Astrocyte of the cerebellum (primary cell): Measurements from ENCODE around the gene PXYLP1.
A peak's percentile ranks its signal among the peaks of the same experiment; 100 is the strongest.

Experiments
- DNase-seq: peaks from one replicate; pipeline ENCODE4 v3.0.0-alpha.2; 2011; ENCODE audit warnings: low read depth
- H3K4me3 ChIP-seq: 2 replicates; pipeline ENCODE4 v1.5.1; 2011; ENCODE audit warnings: mild to moderate bottlenecking, low read depth, low read length, moderate library complexity
- in situ Hi-C: cut with HindIII; loops from 2 replicates; pipeline ENCODE4 v1.10.0; 2017; ENCODE audit warnings: low sequenced_read_pairs
- TF ChIP-seq, protein P1 (sequence below): IDR thresholded peaks from 2 replicates; pipeline ENCODE4 v1.5.1; 2012; ENCODE audit warnings: low read length, low read depth, moderate library complexity, mild to moderate bottlenecking; ENCODE audit errors: missing control alignments

The PXYLP1 gene

DNA sequence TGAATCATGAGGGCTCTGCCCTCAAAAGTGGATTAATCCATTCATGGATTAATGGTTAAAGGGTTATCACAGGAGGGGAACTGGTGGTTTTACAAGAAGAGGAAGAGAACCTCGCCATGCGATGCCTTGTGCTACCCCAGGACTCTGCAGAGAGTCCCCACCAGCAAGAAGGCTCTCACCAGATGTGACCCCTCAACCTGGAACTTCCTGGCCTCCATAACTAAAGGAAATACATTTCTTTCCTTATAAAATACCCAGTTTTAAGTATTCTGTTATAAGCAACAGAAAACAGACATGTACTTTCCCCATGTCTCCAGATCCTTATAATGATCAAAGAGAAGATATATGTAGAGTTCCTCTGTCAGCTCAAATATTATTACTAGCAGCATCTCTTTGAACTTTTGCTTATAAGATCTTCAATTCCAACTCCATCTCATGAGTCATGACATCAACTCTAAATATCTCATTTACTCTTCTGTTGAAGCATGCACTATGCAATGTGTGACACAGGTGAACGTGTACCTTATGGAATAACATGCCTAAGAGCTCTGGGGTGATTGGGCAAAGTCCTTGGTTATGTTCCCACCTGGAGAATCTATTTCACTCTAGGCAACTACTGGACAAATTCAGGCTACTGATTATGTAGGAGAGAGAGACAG is 99.2 kb downstream of the PXYLP1 start:
- DNase-seq: no peak
- TF ChIP-seq, protein P1, sequence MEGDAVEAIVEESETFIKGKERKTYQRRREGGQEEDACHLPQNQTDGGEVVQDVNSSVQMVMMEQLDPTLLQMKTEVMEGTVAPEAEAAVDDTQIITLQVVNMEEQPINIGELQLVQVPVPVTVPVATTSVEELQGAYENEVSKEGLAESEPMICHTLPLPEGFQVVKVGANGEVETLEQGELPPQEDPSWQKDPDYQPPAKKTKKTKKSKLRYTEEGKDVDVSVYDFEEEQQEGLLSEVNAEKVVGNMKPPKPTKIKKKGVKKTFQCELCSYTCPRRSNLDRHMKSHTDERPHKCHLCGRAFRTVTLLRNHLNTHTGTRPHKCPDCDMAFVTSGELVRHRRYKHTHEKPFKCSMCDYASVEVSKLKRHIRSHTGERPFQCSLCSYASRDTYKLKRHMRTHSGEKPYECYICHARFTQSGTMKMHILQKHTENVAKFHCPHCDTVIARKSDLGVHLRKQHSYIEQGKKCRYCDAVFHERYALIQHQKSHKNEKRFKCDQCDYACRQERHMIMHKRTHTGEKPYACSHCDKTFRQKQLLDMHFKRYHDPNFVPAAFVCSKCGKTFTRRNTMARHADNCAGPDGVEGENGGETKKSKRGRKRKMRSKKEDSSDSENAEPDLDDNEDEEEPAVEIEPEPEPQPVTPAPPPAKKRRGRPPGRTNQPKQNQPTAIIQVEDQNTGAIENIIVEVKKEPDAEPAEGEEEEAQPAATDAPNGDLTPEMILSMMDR: no peak
- no peak overlapping the region for H3K4me3 ChIP-seq
- in situ Hi-C loops: no loop called here

DNA sequence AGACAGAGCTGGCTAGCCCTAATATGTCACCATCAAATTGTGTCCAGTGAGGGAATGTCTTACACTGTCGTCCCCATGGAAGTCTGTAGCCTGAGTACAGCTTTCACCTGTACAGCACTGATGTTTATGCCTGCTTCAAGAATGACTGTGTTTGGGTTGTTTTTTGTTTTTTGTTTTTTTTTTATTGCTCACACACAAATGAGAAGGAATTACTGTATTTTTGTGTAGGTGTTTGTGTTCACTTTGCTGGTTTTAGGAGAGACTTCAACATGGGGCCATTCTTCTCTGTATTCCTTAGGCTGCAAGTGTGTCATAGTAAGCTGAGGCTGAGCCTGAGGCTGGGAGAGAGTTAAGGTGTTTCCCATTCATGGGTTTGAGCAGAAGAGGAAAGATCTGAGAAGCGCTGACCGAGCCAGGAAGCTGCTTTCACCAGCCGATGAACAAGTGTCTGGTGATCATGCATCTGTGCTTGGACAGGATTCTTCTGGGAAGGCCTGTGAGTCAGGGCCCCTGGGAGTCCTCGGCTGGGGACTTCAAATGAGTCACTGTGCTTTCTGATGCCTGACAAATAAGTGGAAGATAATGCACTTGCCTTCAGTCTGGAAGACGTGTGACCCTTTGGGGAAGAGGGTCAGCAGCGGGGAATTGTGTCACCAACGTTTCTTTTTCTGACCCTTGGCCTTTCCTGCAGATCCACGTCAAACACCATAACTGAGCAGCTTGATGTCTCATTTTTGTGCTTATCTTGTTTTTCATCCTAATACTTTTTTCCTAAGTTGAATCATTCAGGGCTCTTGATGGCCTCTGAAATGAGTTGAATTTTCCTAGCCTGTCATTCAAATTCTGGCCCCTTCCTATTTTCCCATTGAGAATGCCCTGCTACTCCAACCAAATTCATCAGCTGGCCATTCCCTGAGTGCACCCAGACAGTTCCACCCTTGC is 100.0 kb downstream of the PXYLP1 start:
- peak; percentile 52 for DNase-seq
- H3K4me3 ChIP-seq: no peak overlapping the region
- TF ChIP-seq, protein P1: no peak
- in situ Hi-C loops: no loop called here

DNA sequence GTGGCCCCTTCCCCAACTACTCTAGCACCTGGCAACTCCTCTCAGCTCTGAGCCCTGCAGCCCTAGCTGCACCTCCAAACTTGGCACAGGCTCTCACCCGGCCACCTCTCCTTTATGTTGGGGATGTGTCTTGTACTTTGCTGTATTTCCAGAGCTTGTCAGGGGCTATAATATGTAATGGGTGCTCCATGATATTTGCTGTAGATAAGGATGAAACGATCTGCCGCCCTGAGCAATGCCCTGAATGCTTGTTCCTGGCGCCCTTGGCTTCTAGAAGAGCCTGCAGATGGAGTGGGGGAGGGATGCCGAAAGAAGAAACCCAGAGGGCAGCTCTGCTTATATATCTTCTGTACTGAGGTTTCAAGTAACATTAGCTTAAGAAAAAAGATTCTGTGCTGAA is 100.8 kb downstream of the PXYLP1 start:
- in situ Hi-C loops: no loop called here
- no peak for DNase-seq
- no peak overlapping the region for H3K4me3 ChIP-seq
- TF ChIP-seq, protein P1: no peak

DNA sequence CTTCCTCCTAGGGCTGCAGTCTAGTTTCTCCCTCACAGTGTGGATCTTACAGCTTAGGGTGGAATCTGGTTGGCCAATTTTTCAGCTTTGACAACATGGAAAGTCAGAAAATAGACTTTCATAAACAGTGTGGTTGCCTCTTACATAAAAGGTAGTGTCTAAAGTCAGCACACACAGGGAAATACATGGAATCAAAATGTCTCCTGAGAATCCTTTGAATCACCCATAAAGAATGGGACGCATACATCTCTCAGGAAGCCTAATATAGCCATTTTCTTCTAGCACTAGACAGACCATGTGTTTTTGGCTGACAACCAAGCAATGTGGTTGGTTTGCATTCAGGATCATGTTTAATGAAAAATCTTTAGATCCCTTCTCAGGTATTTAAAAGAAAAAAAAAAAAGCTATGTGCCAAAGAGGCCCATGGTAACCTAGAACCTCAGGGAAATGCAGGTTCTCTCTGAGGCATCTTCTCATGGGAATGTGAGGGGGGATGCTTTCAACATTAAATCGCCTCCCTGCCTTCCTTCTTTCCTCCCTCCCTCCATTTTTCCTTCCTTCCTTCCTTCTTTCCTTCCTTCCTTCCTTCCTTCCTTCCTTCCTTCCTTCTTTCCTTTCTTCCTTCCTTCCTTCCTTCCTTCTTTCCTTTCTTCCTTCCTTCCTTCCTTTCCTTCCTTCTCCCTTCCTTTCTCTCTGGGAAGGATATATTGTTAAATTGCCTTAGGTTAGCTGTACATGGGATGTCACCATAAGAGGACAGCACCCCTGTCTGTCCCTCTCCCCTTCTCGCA is 102.4 kb downstream of the PXYLP1 start:
- H3K4me3 ChIP-seq: no peak overlapping the region
- in situ Hi-C loops: no loop called here
- DNase-seq: no peak
- TF ChIP-seq, protein P1: no peak

DNA sequence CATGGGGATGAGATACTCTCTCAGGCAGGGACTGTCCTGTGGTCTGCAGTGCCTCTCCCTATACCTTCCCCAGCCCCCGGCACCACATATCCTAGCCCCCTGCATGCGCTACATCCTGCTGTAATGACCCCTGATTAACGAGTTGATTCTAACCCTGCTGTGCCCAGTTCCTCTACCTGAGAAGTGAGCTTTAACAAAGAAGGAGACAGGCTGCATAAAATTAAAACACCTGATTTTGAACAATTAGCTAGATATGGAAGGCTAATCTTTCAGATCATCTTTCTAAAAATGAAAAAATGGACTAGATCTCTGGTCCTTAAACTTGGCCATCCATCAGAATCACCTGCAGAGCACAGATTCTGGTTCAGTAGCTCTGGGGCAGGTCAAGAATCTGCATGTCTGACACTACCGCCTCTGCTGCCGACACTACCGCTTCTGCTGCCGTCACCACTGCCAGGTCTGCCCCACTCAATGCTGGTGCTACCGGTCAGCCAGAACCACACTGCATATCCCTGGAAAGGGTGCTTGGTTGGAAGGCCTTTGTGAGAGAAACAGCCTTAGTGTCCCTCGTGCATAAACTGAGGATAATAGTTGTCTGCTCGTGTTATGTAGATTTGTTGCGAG is 103.1 kb downstream of the PXYLP1 start:
- TF ChIP-seq, protein P1: no peak
- in situ Hi-C loops: no loop called here
- H3K4me3 ChIP-seq: no peak overlapping the region
- DNase-seq: no peak
